Measurements from ENCODE around the gene TGFA.

TGFA gene

DNA sequence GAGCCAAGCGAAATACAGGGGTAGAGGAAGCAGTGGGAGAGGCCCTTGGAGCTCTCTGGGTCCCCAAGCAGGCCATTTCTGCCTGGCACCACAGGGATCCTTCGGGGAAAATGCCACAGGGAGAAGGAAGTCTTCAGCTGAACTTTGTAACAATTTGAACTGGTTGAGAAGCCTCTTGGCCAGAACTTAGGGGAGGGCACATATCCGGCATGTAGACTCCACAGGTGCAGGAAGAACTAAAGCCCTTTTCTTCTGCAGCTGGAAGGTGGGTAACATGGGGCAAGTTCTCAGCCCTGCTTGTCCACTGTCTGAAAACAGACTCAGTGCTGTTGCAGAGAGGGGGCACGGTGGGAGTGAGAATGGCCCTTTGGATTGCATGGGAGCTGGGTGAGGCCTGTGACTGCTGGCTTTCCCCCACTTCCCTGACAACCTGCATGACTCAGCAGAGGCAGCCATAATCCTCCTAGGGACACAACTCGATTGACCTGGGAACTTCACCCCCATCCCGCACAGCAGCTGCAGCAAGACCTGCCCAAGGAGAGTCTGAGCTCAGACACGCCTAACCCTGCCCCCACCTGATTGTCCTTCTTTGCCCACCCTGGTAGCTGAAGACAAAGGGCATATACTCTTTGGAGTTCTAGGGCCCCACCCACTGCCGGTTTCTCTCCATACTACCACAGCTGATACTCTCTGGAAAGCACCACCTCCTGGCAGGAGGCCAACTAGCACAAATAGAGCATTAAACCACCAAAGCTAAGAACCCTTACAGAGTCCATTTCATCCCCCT, 150.2 kb downstream of the TGFA start:
- DNase-seq, result no peak

DNA sequence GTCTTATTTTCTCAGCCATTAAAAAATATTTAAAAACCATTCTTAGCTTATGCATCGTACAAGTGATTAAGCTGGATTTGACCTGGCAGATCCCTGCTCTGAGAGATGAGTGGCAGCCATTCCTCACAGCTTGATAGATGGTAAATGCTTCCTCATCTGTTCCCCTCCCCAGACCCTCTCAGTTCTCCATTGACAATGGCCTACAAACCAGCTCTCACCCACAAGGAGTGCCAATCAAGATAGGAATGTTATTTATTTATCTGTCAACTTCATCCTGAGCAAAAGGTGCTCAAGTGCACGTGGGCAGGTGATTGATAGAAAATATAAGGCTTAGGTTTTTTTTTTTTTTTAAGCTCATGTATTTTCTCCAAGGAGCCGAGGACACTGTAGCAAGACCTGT, 153.1 kb downstream of the TGFA start:
- no peak for DNase-seq

DNA sequence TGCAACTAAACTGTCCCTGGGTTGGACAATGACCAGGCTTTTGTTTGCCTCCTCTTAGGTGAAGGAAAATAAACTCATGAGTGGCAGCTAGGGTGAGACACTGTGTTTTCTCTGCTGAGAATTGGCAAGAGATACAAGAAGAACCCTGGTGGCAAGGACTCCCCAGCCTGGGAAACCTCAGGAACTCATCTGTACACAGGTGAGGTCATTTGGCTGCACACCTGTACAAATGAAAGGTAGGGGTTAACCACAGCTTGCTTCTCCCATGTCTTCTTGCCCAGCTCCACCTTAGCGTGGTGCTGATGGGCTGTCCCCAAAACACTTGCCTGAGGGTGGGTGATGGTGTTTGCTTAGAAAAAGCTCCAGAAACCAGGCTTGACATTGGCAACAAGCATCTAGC, 154.6 kb downstream of the TGFA start:
- no peak for DNase-seq
